ENCODE measurements around the gene P3R3URF. TPM values are rescaled to one million over a fixed set of nuclear protein-coding genes. Genes with fewer than 3 reads are reported as not detected.

Gene P3R3URF
- total RNA-seq, 2 donors from 2014 or later, result not detected

DNA sequence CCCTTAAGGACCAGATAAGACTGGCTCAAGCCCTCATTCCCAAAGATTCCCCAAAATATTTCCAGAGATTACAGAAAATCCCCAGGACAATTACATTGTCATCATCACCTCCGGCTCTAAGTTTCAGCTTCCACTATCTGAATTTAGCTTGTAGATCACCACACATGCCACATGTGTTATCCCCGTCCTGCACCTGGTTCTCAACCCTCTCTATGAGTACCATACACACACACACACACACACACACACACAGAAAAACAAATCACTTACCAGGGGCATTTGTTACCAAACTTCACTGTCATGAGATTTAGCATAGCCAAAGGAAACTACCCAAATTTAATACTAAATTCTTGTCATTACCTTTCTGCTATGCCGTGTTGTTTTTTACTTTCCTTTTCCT is 16.8 kb downstream of the P3R3URF start:
- intact Hi-C loops (cut with DNase I), result no loop called here
- Histone ChIP-seq H3K27me3 (replicated peaks; ENCODE audit: insufficient read depth) (no peaks in the 10 kb centered on the region), H3K36me3 (no peaks in the 10 kb centered on the region), H3K4me3 (no peak overlapping the region), H3K4me1 (replicated peaks) (no peaks in the 10 kb centered on the region), H3K9me3 (no peaks in the 10 kb centered on the region), H3K27ac (no peak overlapping the region)
- 77% methylated on average over 3 of the region's 3 CpGs for WGBS
- TF ChIP-seq, protein P1, sequence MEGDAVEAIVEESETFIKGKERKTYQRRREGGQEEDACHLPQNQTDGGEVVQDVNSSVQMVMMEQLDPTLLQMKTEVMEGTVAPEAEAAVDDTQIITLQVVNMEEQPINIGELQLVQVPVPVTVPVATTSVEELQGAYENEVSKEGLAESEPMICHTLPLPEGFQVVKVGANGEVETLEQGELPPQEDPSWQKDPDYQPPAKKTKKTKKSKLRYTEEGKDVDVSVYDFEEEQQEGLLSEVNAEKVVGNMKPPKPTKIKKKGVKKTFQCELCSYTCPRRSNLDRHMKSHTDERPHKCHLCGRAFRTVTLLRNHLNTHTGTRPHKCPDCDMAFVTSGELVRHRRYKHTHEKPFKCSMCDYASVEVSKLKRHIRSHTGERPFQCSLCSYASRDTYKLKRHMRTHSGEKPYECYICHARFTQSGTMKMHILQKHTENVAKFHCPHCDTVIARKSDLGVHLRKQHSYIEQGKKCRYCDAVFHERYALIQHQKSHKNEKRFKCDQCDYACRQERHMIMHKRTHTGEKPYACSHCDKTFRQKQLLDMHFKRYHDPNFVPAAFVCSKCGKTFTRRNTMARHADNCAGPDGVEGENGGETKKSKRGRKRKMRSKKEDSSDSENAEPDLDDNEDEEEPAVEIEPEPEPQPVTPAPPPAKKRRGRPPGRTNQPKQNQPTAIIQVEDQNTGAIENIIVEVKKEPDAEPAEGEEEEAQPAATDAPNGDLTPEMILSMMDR (IDR thresholded peaks at IDR 0.05), result no peak
- TF ChIP-seq POLR2AphosphoS5 (IDR thresholded peaks at IDR 0.05) (no peak), POLR2A (IDR thresholded peaks at IDR 0.05) (no peak)
- DNase-seq (ENCODE audit: low spot score), result no peak

DNA sequence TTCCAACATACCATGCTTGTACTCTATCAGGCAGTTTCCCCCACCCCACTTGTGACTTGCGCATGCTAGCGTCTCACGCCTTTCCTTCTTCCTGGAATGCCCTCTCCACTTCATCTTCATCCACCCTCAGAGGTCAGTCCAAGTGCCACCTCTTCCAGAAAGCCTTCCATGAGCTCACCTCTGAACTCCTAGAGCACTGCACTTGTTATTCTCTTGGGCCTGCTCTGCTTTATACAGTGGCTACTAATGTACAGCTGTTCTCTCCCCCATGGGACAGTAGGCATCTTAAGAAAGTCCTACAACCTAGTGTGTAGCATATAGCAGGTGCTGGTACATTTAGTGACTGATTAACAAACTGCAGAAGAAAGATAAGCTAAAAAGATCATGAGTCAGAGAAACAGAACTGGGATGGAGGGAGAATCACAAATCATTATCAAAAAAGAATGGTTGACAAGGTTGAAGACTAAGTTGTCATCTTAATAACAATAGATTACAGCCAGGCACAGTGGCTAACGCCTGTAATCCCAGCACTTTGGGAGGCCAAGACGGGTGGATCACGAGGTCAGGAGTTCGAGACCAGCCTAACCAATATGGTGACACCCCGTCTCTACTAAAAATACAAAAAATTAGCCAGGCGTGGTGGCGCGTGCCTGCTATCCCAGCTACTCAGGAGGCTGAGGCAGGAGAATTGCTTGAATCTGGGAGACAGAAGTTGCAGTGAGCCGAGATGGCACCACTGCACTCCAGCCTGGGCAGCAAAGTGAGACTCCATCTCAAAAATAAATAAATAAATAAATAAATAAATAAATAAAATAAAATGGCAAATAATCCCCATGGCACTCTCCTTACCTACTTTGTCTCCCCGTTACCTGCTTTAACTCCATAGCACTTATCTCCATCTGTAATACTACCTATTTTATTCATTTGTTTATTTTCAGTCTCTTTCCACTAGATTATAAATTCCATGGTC is 17.7 kb downstream of the P3R3URF start:
- TF ChIP-seq POLR2A (IDR thresholded peaks at IDR 0.05), result no peak
- TF ChIP-seq, protein P1 (IDR thresholded peaks at IDR 0.05), result no peak
- TF ChIP-seq POLR2AphosphoS5 (IDR thresholded peaks at IDR 0.05), result no peak
- Histone ChIP-seq H3K36me3 (no peaks in the 10 kb centered on the region), H3K27me3 (replicated peaks; ENCODE audit: insufficient read depth) (no peaks in the 10 kb centered on the region), H3K27ac (no peak overlapping the region), H3K9me3 (no peaks in the 10 kb centered on the region), H3K4me1 (replicated peaks) (no peaks in the 10 kb centered on the region), H3K4me3 (no peak overlapping the region)
- DNase-seq (ENCODE audit: low spot score), result no peak
- intact Hi-C loops (cut with DNase I), result no loop called here
- 94% methylated on average over 13 of the region's 13 CpGs for WGBS

DNA sequence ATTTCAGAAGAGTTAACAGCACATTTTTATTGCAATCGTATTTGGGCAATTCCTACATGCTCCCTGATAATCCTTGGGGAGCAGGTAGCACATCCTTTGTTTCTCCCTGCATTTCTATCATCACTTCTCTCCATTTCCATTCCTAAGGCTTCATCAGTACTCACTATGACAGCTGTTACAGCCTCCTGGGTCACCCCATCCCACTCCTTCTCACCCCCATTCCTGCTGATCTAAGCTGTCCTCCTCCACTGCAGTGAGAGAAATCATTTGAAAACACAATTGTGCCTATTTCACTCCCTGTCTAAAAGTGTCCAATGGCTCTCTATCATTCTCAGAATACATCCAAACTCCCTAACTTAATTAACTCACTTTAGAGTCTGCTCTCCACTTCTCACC is 18.4 kb downstream of the P3R3URF start:
- 100% methylated on average over 1 of the region's 1 CpG for WGBS
- H3K27me3 ChIP-seq (replicated peaks; ENCODE audit: insufficient read depth), result no peaks in the 10 kb centered on the region
- intact Hi-C loops (cut with DNase I), result no loop called here
- H3K9me3 ChIP-seq, result no peaks in the 10 kb centered on the region
- H3K36me3 ChIP-seq, result no peaks in the 10 kb centered on the region
- H3K27ac ChIP-seq, result no peak overlapping the region
- DNase-seq (ENCODE audit: low spot score), result no peak
- H3K4me1 ChIP-seq (replicated peaks), result no peaks in the 10 kb centered on the region
- TF ChIP-seq POLR2A (IDR thresholded peaks at IDR 0.05) (no peak), POLR2AphosphoS5 (IDR thresholded peaks at IDR 0.05) (no peak)
- H3K4me3 ChIP-seq, result no peak overlapping the region

DNA sequence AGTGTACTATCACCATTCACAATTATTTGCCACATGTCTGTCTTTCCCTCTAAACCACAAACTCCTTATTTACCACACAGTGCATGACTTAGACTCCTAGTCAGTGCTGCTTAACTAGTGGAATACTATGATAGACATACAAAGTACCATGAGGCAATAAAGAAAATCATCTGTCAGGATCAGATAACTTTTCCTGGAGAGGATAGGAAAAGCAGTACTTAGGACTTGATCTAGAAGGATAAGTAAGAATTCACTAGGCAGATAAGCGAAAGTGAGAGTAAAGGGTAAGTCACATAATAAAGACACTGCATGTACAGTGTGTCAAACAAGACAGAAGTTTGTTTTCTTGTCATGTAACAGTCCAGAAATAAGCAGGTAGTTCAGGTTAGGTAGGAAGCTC is 22.6 kb downstream of the P3R3URF start:
- Histone ChIP-seq H3K9me3 (no peaks in the 10 kb centered on the region), H3K4me3 (no peak overlapping the region), H3K27me3 (replicated peaks; ENCODE audit: insufficient read depth) (no peaks in the 10 kb centered on the region), H3K4me1 (replicated peaks) (no peaks in the 10 kb centered on the region), H3K27ac (no peak overlapping the region), H3K36me3 (no peaks in the 10 kb centered on the region)
- intact Hi-C loops (cut with DNase I), result no loop called here
- DNase-seq (ENCODE audit: low spot score), result no peak
- TF ChIP-seq POLR2AphosphoS5 (IDR thresholded peaks at IDR 0.05) (no peak), POLR2A (IDR thresholded peaks at IDR 0.05) (no peak)
- TF ChIP-seq, protein P1 (IDR thresholded peaks at IDR 0.05), result no peak
- whole genome bisulfite sequencing, result 92% methylated on average over 1 of the region's 1 CpG

DNA sequence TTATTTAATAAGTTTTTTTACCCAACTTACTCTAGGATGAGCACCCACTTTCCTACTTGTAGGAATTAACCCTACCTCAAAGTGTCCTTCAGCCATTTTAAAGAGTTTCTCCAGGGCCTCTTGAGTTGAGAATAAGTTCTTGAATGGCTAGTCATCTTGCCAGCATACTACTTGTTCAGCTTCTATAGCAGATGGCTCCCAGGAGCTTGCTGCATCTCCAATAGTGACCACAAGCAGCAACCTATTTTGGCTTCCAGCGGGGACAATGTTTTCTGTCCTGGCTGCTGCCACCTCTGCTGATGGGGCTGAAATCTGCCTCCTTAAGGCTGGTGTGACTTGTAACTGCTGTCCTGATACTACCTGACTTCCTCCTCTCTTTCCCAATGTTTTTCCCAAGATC is 23.1 kb downstream of the P3R3URF start:
- Histone ChIP-seq H3K4me1 (replicated peaks) (no peaks in the 10 kb centered on the region), H3K27me3 (replicated peaks; ENCODE audit: insufficient read depth) (no peaks in the 10 kb centered on the region), H3K9me3 (no peaks in the 10 kb centered on the region), H3K36me3 (no peaks in the 10 kb centered on the region), H3K27ac (no peak overlapping the region), H3K4me3 (no peak overlapping the region)
- intact Hi-C loops (cut with DNase I), result no loop called here
- no peak for DNase-seq (ENCODE audit: low spot score)
- TF ChIP-seq, protein P1 (IDR thresholded peaks at IDR 0.05), result no peak
- TF ChIP-seq POLR2AphosphoS5 (IDR thresholded peaks at IDR 0.05) (no peak), POLR2A (IDR thresholded peaks at IDR 0.05) (no peak)
- WGBS, result 95% methylated on average over 1 of the region's 1 CpG

Data from prostate gland (tissue), 2 donors.